ENCODE data around the gene DNAJC2.
"Not testable (repeated sequence)": the region's sequence is repeated elsewhere in the genome, so short reads cannot be mapped to it uniquely, and the experiment has no call there.

The DNAJC2 gene

DNA sequence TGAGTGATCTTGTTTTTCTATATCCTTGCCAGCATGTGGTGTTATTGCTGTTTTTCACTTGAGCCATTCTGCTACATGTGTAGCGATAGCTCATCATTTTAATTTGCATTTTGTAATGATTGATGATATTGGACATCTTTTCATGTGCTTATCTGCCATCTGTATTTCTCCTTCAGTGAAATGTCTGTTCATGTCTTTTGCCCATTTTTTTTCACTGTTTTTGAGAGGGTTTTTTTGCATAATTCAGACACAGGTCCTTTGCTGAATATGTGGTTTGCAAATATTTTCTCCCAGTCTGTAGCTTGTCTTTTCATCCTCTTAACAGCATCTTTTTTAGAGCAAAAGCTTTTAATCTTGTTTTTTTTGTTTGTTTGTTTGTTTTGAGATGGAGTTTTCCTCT is 51.0 kb downstream of the DNAJC2 start:
- TF ChIP-seq CTCF (IDR thresholded peaks at IDR 0.05; ENCODE audit: low read depth, low read length, missing control alignments) = no peak
- DNase-seq (ENCODE audit: extremely low read depth, low read depth) = no peak
- no peak overlapping the region for H3K4me3 ChIP-seq (replicated peaks; ENCODE audit: low read depth, low read length)

DNA sequence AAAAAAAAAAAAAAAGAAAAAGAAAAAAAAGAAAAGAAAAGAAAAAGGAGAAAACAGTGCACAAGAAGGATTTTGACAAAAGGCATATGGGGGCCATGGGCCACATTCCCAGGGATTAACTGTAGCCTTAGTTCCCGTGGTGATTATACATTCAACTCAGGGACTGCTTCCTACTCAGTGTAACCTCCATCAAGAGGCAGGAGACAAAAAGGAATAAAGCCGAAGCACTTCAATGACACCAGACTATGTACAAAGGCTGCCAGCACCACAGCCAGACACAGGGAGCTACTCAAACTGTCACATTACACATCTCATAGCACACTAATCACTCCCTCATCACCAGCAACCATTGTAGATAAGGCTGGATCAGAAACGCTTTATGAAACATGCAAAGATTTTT is 52.4 kb downstream of the DNAJC2 start:
- no peak overlapping the region for H3K4me3 ChIP-seq (replicated peaks; ENCODE audit: low read depth, low read length)
- no peak for DNase-seq (ENCODE audit: extremely low read depth, low read depth)
- TF ChIP-seq CTCF (IDR thresholded peaks at IDR 0.05; ENCODE audit: low read depth, low read length, missing control alignments) = no peak

- H3K4me3 ChIP-seq (replicated peaks; ENCODE audit: low read depth, low read length); DNase-seq (ENCODE audit: extremely low read depth, low read depth): not testable (repeated sequence)
Measured at GRCh38 chr7:103282802-103283427, 61.7 kb downstream of the DNAJC2 start.

DNA sequence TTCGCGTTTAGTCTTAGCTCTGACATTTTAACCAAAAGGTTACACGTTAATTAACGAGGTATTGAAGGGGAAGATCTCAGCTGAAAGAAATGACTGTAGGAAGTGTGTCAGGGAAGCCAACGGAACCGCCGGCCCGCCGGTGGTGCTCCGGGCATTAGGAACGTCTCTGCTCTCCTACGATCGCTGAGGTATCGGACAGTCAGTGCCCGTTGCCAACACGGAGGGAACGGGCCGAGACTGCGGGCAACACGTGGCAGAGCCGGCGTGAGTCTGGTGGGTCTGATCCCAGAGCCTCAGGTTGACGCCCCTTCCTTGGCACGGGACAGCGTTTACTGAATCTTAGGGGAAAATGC is 63.8 kb downstream of the DNAJC2 start:
- DNase-seq (ENCODE audit: extremely low read depth, low read depth) = not testable (repeated sequence)
- H3K4me3 ChIP-seq (replicated peaks; ENCODE audit: low read depth, low read length) = peak overlapping the region; percentile 54

- H3K4me3 ChIP-seq (replicated peaks; ENCODE audit: low read depth, low read length) = peak overlapping the region; percentile 54
- DNase-seq (ENCODE audit: extremely low read depth, low read depth) = not testable (repeated sequence)
Measured at GRCh38 chr7:103279963-103280802, 64.4 kb downstream of the DNAJC2 start.

DNA sequence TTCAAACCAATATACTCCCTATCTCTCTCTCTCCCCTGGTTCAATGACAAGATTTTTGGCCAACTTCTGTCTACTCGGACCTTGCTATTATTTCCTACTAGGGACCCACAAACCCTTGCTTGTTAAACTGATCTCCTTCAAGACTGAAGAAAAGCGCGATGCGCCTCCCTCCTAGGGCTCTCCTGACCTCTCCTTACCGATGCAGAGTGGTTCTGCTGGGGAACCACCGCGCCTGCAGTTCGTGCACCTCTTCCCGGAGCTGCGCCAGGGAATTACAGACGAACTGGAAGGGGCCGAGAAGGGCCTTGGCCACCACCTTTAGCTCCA is 65.0 kb downstream of the DNAJC2 start:
- H3K4me3 ChIP-seq (replicated peaks; ENCODE audit: low read depth, low read length) = peak overlapping the region; percentile 54
- DNase-seq (ENCODE audit: extremely low read depth, low read depth) = not testable (repeated sequence)

GRCh38 chr7:103278195-103278594 is 66.4 kb downstream of the DNAJC2 start:
- not testable (repeated sequence) for DNase-seq (ENCODE audit: extremely low read depth, low read depth); H3K4me3 ChIP-seq (replicated peaks; ENCODE audit: low read depth, low read length)

DNA sequence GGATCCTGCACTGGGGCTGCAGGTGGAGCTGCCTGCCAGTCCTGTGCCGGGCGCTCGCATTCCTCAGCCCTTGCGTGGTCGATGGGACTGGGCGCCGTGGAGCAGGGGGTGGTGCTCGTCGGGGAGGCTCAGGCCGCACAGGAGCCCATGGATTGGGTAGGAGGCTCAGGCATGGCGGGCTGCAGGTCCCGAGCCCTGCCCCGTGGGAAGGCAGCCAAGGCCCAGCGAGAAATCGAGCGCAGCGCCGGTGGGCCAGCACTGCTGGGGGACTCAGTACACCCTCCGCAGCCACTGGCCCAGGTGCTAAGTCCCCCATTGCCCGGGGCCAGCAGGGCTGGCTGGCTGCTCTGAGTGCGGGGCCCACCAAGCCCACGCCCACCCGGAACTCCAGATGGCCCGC is 69.7 kb downstream of the DNAJC2 start:
- not testable (repeated sequence) for H3K4me3 ChIP-seq (replicated peaks; ENCODE audit: low read depth, low read length); DNase-seq (ENCODE audit: extremely low read depth, low read depth)

- not testable (repeated sequence) for H3K4me3 ChIP-seq (replicated peaks; ENCODE audit: low read depth, low read length); DNase-seq (ENCODE audit: extremely low read depth, low read depth)
Measured at GRCh38 chr7:103273374-103273773, 71.2 kb downstream of the DNAJC2 start.

- H3K4me3 ChIP-seq (replicated peaks; ENCODE audit: low read depth, low read length); DNase-seq (ENCODE audit: extremely low read depth, low read depth): not testable (repeated sequence)
Measured at GRCh38 chr7:103266229-103266628, 78.3 kb downstream of the DNAJC2 start.

- not testable (repeated sequence) for H3K4me3 ChIP-seq (replicated peaks; ENCODE audit: low read depth, low read length); DNase-seq (ENCODE audit: extremely low read depth, low read depth)
Measured at GRCh38 chr7:103264054-103264453, 80.5 kb downstream of the DNAJC2 start.

Data from HFF-Myc (cell line).